ENCODE measurements around the gene C1QTNF4. TPM values are rescaled to one million over a fixed set of nuclear protein-coding genes. Genes with fewer than 3 reads are reported as not detected.
A peak's percentile ranks its signal among the peaks of the same experiment; 100 is the strongest.

The C1QTNF4 gene
- total and polyA plus RNA-seq, 2 of the 13 experiments (the other 11 are each of a cell fraction or from before 2014, with no cell fraction given) = not detected

DNA sequence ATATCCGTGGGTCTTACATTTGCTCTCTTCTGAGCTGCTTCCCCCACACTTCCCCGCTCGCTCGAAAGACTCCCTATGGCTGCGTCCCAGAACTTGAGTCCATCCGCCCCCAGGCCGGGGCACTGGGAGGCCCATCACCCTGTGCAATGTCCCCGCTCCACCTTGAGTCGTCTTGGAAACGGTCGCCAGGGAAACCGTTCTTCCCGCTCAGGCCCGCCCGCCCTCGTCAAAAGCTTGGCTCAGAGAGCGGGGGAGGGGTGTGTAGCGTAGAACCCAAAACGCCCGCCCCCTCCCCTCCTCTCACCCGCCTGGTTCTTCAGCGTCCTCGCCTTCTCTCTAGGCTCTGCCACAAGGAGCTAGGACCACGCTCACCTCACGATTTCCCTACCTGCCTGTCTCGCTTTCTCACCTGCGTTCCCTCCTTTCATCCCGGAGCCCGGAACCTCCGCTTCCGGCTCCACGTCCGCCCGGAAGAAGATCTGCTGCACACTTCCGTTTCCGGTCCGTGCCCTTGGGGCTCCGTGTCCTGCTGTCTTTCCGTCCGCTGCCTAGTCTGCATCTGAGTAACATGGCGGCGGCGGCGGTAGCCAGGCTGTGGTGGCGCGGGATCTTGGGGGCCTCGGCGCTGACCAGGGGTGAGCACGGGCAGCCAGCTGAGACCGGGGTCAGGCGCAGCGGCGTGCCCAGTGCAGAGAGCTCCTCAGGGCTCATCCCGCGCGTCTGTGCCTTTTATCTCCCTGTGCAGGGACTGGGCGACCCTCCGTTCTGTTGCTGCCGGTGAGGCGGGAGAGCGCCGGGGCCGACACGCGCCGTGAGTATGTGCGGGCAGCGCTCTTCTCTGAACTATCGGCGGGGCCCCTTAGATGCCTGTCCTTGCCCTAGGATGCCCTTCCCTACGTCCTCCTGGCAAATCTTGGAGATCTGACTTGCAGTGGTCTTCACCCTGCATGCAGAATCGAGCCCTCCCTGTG lies 15.4 kb downstream of the C1QTNF4 start, which contains the start of the genes KBTBD4 and NDUFS3 (continued):
- TF ChIP-seq, protein P1, sequence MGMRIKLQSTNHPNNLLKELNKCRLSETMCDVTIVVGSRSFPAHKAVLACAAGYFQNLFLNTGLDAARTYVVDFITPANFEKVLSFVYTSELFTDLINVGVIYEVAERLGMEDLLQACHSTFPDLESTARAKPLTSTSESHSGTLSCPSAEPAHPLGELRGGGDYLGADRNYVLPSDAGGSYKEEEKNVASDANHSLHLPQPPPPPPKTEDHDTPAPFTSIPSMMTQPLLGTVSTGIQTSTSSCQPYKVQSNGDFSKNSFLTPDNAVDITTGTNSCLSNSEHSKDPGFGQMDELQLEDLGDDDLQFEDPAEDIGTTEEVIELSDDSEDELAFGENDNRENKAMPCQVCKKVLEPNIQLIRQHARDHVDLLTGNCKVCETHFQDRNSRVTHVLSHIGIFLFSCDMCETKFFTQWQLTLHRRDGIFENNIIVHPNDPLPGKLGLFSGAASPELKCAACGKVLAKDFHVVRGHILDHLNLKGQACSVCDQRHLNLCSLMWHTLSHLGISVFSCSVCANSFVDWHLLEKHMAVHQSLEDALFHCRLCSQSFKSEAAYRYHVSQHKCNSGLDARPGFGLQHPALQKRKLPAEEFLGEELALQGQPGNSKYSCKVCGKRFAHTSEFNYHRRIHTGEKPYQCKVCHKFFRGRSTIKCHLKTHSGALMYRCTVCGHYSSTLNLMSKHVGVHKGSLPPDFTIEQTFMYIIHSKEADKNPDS (CRISPR knock-in tag; IDR thresholded peaks at IDR 0.05) = 0 out of 2 replicates have a peak, but pooled peaks have one; percentile 64
- TF ChIP-seq POLR2G (IDR thresholded peaks at IDR 0.05; ENCODE audit: low read depth, low read length) = peak; percentile 86
- 0 out of 2 replicates have a peak, but pooled peaks have one; percentile 24 for TF ChIP-seq BHLHE40 (IDR thresholded peaks at IDR 0.05; ENCODE audit: low read length)
- TF ChIP-seq TAF15 (IDR thresholded peaks at IDR 0.05; ENCODE audit: low read depth, low read length, poor library complexity, severe bottlenecking) = no peak
- TF ChIP-seq ZNF260 (CRISPR knock-in tag; IDR thresholded peaks at IDR 0.05; ENCODE audit: borderline replicate concordance, low read depth) = no peak
- TF ChIP-seq MXD4 (CRISPR knock-in tag; IDR thresholded peaks at IDR 0.05) = peak; percentile 65; the same call in 1 of the 2 replicates
- peak; percentile 61; the same call in 1 of the 2 replicates for TF ChIP-seq NFIC (IDR thresholded peaks at IDR 0.05; ENCODE audit: low read length)
- TF ChIP-seq ZEB1 (IDR thresholded peaks at IDR 0.05; ENCODE audit: insufficient replicate concordance, low read depth) = peak; percentile 97
- TF ChIP-seq GABPA (IDR thresholded peaks at IDR 0.05; ENCODE audit: low read depth, low read length) = peak; percentile 100
- TF ChIP-seq GABPA (CRISPR knock-in tag; IDR thresholded peaks at IDR 0.05; ENCODE audit: low read depth) = peak; percentile 99
- peak; percentile 74 for TF ChIP-seq MLX (CRISPR knock-in tag; IDR thresholded peaks at IDR 0.05)
